ENCODE measurements around the gene CERK. TPM values are rescaled to one million over a fixed set of nuclear protein-coding genes. Genes with fewer than 3 reads are reported as not detected.

Gene CERK
- total and polyA plus RNA-seq, 7 donors = 13.0 to 38.1 (median 26.9) TPM

- Histone ChIP-seq H3K36me3 (ENCODE audit: insufficient read depth in 1 of 2, low read depth in 1 of 2) (peaks cover 10 to 96% of the 10 kb centered on the region in 2 donors), H3K27me3 (ENCODE audit: insufficient read depth in 3 of 3, low read length in 2 of 3) (no peaks in the 10 kb centered on the region), H3K4me3 (no peak overlapping the region), H3K27ac (no peak overlapping the region), H3K4me1 (no peaks in the 10 kb centered on the region), H3K9me3 (no peaks in the 10 kb centered on the region)
- intact Hi-C loops (cut with DNase I) = no loop called here
- ATAC-seq (no peak), DNase-seq (no peak)
- no peak for TF ChIP-seq CTCF (IDR thresholded peaks at IDR 0.05)
- 92 to 93% (median 93%) methylated on average over 17 of the region's 17 CpGs for WGBS, 3 donors
Observed at GRCh38 chr22:46699091-46699490, 39.0 kb downstream of the CERK start.

GRCh38 chr22:46697811-46698515 lies 40.1 kb downstream of the CERK start:
- TF ChIP-seq CTCF (IDR thresholded peaks at IDR 0.05) = no peak
- Histone ChIP-seq H3K4me1 (no peaks in the 10 kb centered on the region), H3K27ac (no peak overlapping the region), H3K36me3 (ENCODE audit: insufficient read depth in 1 of 2, low read depth in 1 of 2) (peaks cover 13 to 97% of the 10 kb centered on the region in 2 donors), H3K9me3 (no peaks in the 10 kb centered on the region), H3K4me3 (no peak overlapping the region), H3K27me3 (ENCODE audit: insufficient read depth in 3 of 3, low read length in 2 of 3) (no peaks in the 10 kb centered on the region)
- no peak for DNase-seq
- WGBS, 3 donors = 91 to 96% (median 92%) methylated on average over 24 of the region's 24 CpGs
- ATAC-seq = no peak
- intact Hi-C loops (cut with DNase I) = no loop called here

- no peak overlapping the region for H3K27ac ChIP-seq
- H3K4me1 ChIP-seq = no peaks in the 10 kb centered on the region
- intact Hi-C loops (cut with DNase I) = no loop called here
- WGBS, 3 donors = 87 to 93% (median 90%) methylated on average over 10 of the region's 10 CpGs
- DNase-seq = no peak
- no peak for TF ChIP-seq CTCF (IDR thresholded peaks at IDR 0.05)
- H3K4me3 ChIP-seq = no peak overlapping the region
- no peaks in the 10 kb centered on the region for H3K9me3 ChIP-seq
- H3K36me3 ChIP-seq (ENCODE audit: insufficient read depth in 1 of 2, low read depth in 1 of 2) = peaks cover 13 to 99% of the 10 kb centered on the region in 2 donors
- H3K27me3 ChIP-seq (ENCODE audit: insufficient read depth in 3 of 3, low read length in 2 of 3) = no peaks in the 10 kb centered on the region
- no peak for ATAC-seq
Observed at GRCh38 chr22:46696614-46697013, 41.4 kb downstream of the CERK start.

- peak in 1 of 2 donors; percentile 49 for DNase-seq
- TF ChIP-seq CTCF (IDR thresholded peaks at IDR 0.05) = no peak
- no peaks in the 10 kb centered on the region for H3K27me3 ChIP-seq (ENCODE audit: insufficient read depth in 3 of 3, low read length in 2 of 3)
- H3K36me3 ChIP-seq (ENCODE audit: insufficient read depth in 1 of 2, low read depth in 1 of 2) = peaks cover 12 to 99% of the 10 kb centered on the region in 2 donors
- no peaks in the 10 kb centered on the region for H3K9me3 ChIP-seq
- no peaks in the 10 kb centered on the region for H3K4me1 ChIP-seq
- H3K27ac ChIP-seq = no peak overlapping the region
- H3K4me3 ChIP-seq = no peak overlapping the region
- WGBS, 3 donors = 70 to 85% (median 80%) methylated on average over 8 to 11 of the region's 11 CpGs
- no peak for ATAC-seq
- intact Hi-C loops (cut with DNase I) = no loop called here
Observed at GRCh38 chr22:46696229-46696518, 41.9 kb downstream of the CERK start.

All from psoas muscle (tissue), 8 donors.